NOMO-1 treated with dmso at 0.1 percent for 144 hours (cell line): Measurements from ENCODE around the gene AP2B1.
"Not testable (repeated sequence)": the region's sequence is repeated elsewhere in the genome, so short reads cannot be mapped to it uniquely, and the experiment has no call there.

Experiments used
- DNase-seq: peaks from one replicate; lab custom pipeline; 2025; ENCODE audit not compliant: unreplicated experiment; lab: John Stamatoyannopoulos, UW

The AP2B1 gene

GRCh38 chr17:35745246-35745645, 158.1 kb downstream of the AP2B1 start:
- DNase-seq = no peak

- no peak for DNase-seq
Observed at GRCh38 chr17:35745749-35746320, 158.7 kb downstream of the AP2B1 start.

GRCh38 chr17:35747540-35748017, 160.5 kb downstream of the AP2B1 start:
- DNase-seq = peak; percentile 43

- DNase-seq = no peak
Observed at GRCh38 chr17:35748341-35748841, 161.3 kb downstream of the AP2B1 start.

- DNase-seq = no peak
Observed at GRCh38 chr17:35748979-35749378, 161.9 kb downstream of the AP2B1 start.

GRCh38 chr17:35749560-35750412, 162.7 kb downstream of the AP2B1 start:
- no peak for DNase-seq

GRCh38 chr17:35750526-35751395, 163.6 kb downstream of the AP2B1 start:
- no peak for DNase-seq

GRCh38 chr17:35751541-35751940, 164.4 kb downstream of the AP2B1 start:
- DNase-seq = not testable (repeated sequence)

- DNase-seq = no peak
Observed at GRCh38 chr17:35752471-35752870, 165.3 kb downstream of the AP2B1 start.

GRCh38 chr17:35752945-35753764, 166.0 kb downstream of the AP2B1 start, which contains the start of gene GAS2L2:
Gene GAS2L2, minus strand, starts transcription at chr17:35753239. Its CDS starts 389 bp downstream, at chr17:35752850.
- DNase-seq = no peak

- DNase-seq = no peak
Observed at GRCh38 chr17:35757243-35757642, 170.1 kb downstream of the AP2B1 start.

- DNase-seq = no peak
Observed at GRCh38 chr17:35760587-35760986, 173.5 kb downstream of the AP2B1 start, which contains the start of gene C17orf50. Gene C17orf50, plus strand, starts transcription at chr17:35760887. Its CDS starts 55 bp downstream, at chr17:35760942.

GRCh38 chr17:35761601-35762000, 174.5 kb downstream of the AP2B1 start:
- no peak for DNase-seq

- DNase-seq = no peak
Observed at GRCh38 chr17:35763767-35764122, 176.6 kb downstream of the AP2B1 start.

- DNase-seq = peak; percentile 83
Observed at GRCh38 chr17:35764123-35764991, 177.2 kb downstream of the AP2B1 start.

GRCh38 chr17:35765086-35765710, 178.1 kb downstream of the AP2B1 start:
- DNase-seq = no peak

GRCh38 chr17:35765756-35766488, 178.8 kb downstream of the AP2B1 start:
- no peak for DNase-seq

GRCh38 chr17:35766489-35766877, 179.4 kb downstream of the AP2B1 start:
- no peak for DNase-seq
